Stimulated activated naive CD4-positive, alpha-beta T cell (primary cell): Measurements from ENCODE around the gene PLAGL2.

Experiments used
- DNase-seq, 6 experiments: peaks; one replicate each; lab custom pipeline; 2025; lab: John Stamatoyannopoulos, UW

Gene PLAGL2

GRCh38 chr20:32231245-32231644 is 23.7 kb upstream of the PLAGL2 start:
- no peak for DNase-seq

GRCh38 chr20:32230707-32231106 is 23.2 kb upstream of the PLAGL2 start:
- no peak for DNase-seq

- DNase-seq: no peak
Observed at GRCh38 chr20:32229251-32229747, 21.8 kb upstream of the PLAGL2 start.

- no peak for DNase-seq
Observed at GRCh38 chr20:32227744-32228688, 20.5 kb upstream of the PLAGL2 start.

GRCh38 chr20:32227306-32227705 is 19.8 kb upstream of the PLAGL2 start:
- DNase-seq: no peak

- no peak for DNase-seq
Observed at GRCh38 chr20:32226391-32226790, 18.8 kb upstream of the PLAGL2 start.

- DNase-seq: no peak
Observed at GRCh38 chr20:32224463-32224862, 16.9 kb upstream of the PLAGL2 start.

GRCh38 chr20:32218156-32218900 is 10.8 kb upstream of the PLAGL2 start:
- DNase-seq: no peak

GRCh38 chr20:32216179-32217142 is 8.9 kb upstream of the PLAGL2 start:
- no peak for DNase-seq

GRCh38 chr20:32215729-32216128 is 8.2 kb upstream of the PLAGL2 start:
- no peak for DNase-seq

GRCh38 chr20:32215147-32215546 is 7.6 kb upstream of the PLAGL2 start:
- no peak for DNase-seq

GRCh38 chr20:32213870-32214269 is 6.3 kb upstream of the PLAGL2 start:
- DNase-seq: no peak

- DNase-seq: no peak
Observed at GRCh38 chr20:32209850-32210605, 2.5 kb upstream of the PLAGL2 start.

GRCh38 chr20:32208499-32209154 is 1.1 kb upstream of the PLAGL2 start:
- DNase-seq: no peak

GRCh38 chr20:32206760-32207625 is 550 bp downstream of the PLAGL2 start:
- no peak for DNase-seq

- DNase-seq: no peak
Observed at GRCh38 chr20:32205843-32206759, 1.4 kb downstream of the PLAGL2 start.

- no peak for DNase-seq
Observed at GRCh38 chr20:32205110-32205842, 2.3 kb downstream of the PLAGL2 start.
